WTC11 (cell line): ENCODE results near the gene CELSR1.

Experiments
- AFF4 ChIP-seq: sonication (generic); formaldehyde crosslinking; IDR thresholded peaks from 2 replicates; pipeline ENCODE4 v1.8.1; 2023; ENCODE audit warnings: mild to moderate bottlenecking, missing genetic modification reagents, borderline replicate concordance
- CREB1 ChIP-seq: sonication (generic); formaldehyde crosslinking; IDR thresholded peaks from 2 replicates; pipeline ENCODE4 v1.8.0; 2023; ENCODE audit warnings: mild to moderate bottlenecking, missing genetic modification reagents
- CREM ChIP-seq: sonication (generic); formaldehyde crosslinking; IDR thresholded peaks from 2 replicates; pipeline ENCODE4 v1.8.1; 2022; ENCODE audit warnings: mild to moderate bottlenecking, missing genetic modification reagents, moderate library complexity
- CTCF ChIP-seq: fragments of 200-600 bp; IDR thresholded peaks from 2 replicates; pipeline ENCODE4 v1.8.0; 2022; ENCODE audit warnings: antibody characterized with exemption
- FOXP1 ChIP-seq: sonication (generic); formaldehyde crosslinking; IDR thresholded peaks from 2 replicates; pipeline ENCODE4 v1.8.0; 2022; ENCODE audit warnings: missing genetic modification reagents, mild to moderate bottlenecking, moderate library complexity, borderline replicate concordance
- MAX ChIP-seq: sonication (generic); formaldehyde crosslinking; IDR thresholded peaks from 2 replicates; pipeline ENCODE4 v1.8.0; 2022; ENCODE audit warnings: mild to moderate bottlenecking, missing genetic modification reagents
- NFE2L1 ChIP-seq: sonication (generic); formaldehyde crosslinking; IDR thresholded peaks from 2 replicates; pipeline ENCODE4 v1.8.1; 2023; ENCODE audit warnings: missing genetic modification reagents
- NFYB ChIP-seq: sonication (generic); formaldehyde crosslinking; conservative IDR thresholded peaks from 2 replicates; pipeline ENCODE4 v1.8.0; 2022; ENCODE audit warnings: low read depth, missing genetic modification reagents
- TCF7 ChIP-seq: sonication (generic); formaldehyde crosslinking; IDR thresholded peaks from 2 replicates; pipeline ENCODE4 v1.8.0; 2022; ENCODE audit warnings: mild to moderate bottlenecking, low read depth, missing genetic modification reagents, moderate library complexity
- ZNF121 ChIP-seq: sonication (generic); formaldehyde crosslinking; IDR thresholded peaks from 2 replicates; pipeline ENCODE4 v1.8.0; 2023; ENCODE audit warnings: missing genetic modification reagents
- ZNF232 ChIP-seq: sonication (generic); formaldehyde crosslinking; IDR thresholded peaks from 2 replicates; pipeline ENCODE4 v1.8.0; 2022; ENCODE audit warnings: mild to moderate bottlenecking, missing genetic modification reagents
- ZNF263 ChIP-seq: sonication (generic); formaldehyde crosslinking; IDR thresholded peaks from 2 replicates; pipeline ENCODE4 v1.8.1; 2022; ENCODE audit warnings: low read depth, mild to moderate bottlenecking, moderate library complexity, missing genetic modification reagents

GRCh38 chr22:46437671-46438440 is 99.6 kb downstream of the CELSR1 start:
- TF ChIP-seq ZNF121 (CRISPR knock-in tag) (no peak), AFF4 (no peak), NFE2L1 (CRISPR knock-in tag) (no peak), FOXP1 (CRISPR knock-in tag) (no peak), NFYB (no peak), CTCF (no peak), ZNF232 (CRISPR knock-in tag) (no peak), ZNF263 (CRISPR knock-in tag) (no peak), MAX (CRISPR knock-in tag) (no peak), CREB1 (CRISPR knock-in tag) (no peak), TCF7 (CRISPR knock-in tag) (no peak), CREM (CRISPR knock-in tag) (no peak)
